OCI-LY7 (cell line): Measurements from ENCODE around the gene DCTPP1. TPM values are rescaled to one million over a fixed set of nuclear protein-coding genes. Genes with fewer than 3 reads are reported as not detected.

Source experiments
- BruUV-seq: library from RNA; stranded (reverse); fragments of 400-500 nt; replicated peaks from 2 replicates; lab custom pipeline; 2021; lab: Mats Ljungman, UMichigan
- CTCF ChIA-PET: fragments of 300-600 bp; sonication (Branson Sonifier 250); formaldehyde crosslinking; loops from one replicate; lab custom pipeline; 2022; ENCODE audit warnings: antibody characterized with exemption; ENCODE audit not compliant: unreplicated experiment; lab: Charles Lee
- POLR2A ChIA-PET: fragments of 300-600 bp; sonication (Branson Sonifier 250); formaldehyde crosslinking; loops from one replicate; lab custom pipeline; 2022; ENCODE audit warnings: antibody characterized with exemption; lab: Charles Lee
- DNase-seq: peaks from one replicate; pipeline ENCODE4 v3.0.0-alpha.2; 2015; ENCODE audit warnings: low spot score
- H2AFZ ChIP-seq: fragments of 200-600 bp; sonication (generic), shearing (Covaris generic); 2 replicates; pipeline ENCODE4 v1.6.1; 2014; ENCODE audit warnings: mild to moderate bottlenecking, antibody characterized with exemption, low read length, moderate library complexity
- H3K27ac ChIP-seq: fragments of 200-600 bp; sonication (generic); 2 replicates; pipeline ENCODE4 v1.5.1; 2014; ENCODE audit warnings: mixed run types, low read depth, mild to moderate bottlenecking, moderate library complexity, low read length, inconsistent platforms; ENCODE audit not compliant: poor library complexity, severe bottlenecking
- H3K36me3 ChIP-seq: fragments of 200-600 bp; sonication (generic); 2 replicates; pipeline ENCODE4 v1.6.1; 2014; ENCODE audit warnings: mild to moderate bottlenecking, antibody characterized with exemption, low read length, moderate library complexity, mixed read lengths; ENCODE audit not compliant: insufficient read depth
- H3K4me1 ChIP-seq: fragments of 200-600 bp; sonication (generic); 2 replicates; pipeline ENCODE4 v1.5.1; 2014; ENCODE audit warnings: mild to moderate bottlenecking, low read length; ENCODE audit not compliant: insufficient read depth, poor library complexity, severe bottlenecking
- H3K4me2 ChIP-seq: fragments of 200-600 bp; sonication (generic); 2 replicates; pipeline ENCODE4 v1.6.1; 2014; ENCODE audit warnings: mild to moderate bottlenecking, low read length
- H3K4me3 ChIP-seq: fragments of 200-600 bp; sonication (generic); 2 replicates; pipeline ENCODE4 v1.5.1; 2014; ENCODE audit warnings: mild to moderate bottlenecking, low read depth, low read length; ENCODE audit not compliant: poor library complexity, severe bottlenecking
- H3K79me2 ChIP-seq: fragments of 200-600 bp; sonication (generic); 2 replicates; pipeline ENCODE4 v1.6.1; 2016; ENCODE audit warnings: low read depth, mild to moderate bottlenecking, low read length, moderate library complexity, mixed read lengths; ENCODE audit not compliant: insufficient read depth
- H3K9me2 ChIP-seq: fragments of 200-600 bp; sonication (generic); 2 replicates; pipeline ENCODE4 v1.6.1; 2016; ENCODE audit warnings: mild to moderate bottlenecking, low read length, mixed read lengths; ENCODE audit not compliant: insufficient read depth
- H3K9me3 ChIP-seq: fragments of 200-600 bp; sonication (generic); 2 replicates; pipeline ENCODE4 v1.6.1; 2014; ENCODE audit warnings: mild to moderate bottlenecking, mixed run types, low read length, mixed read lengths
- H4K20me1 ChIP-seq: fragments of 200-600 bp; sonication (generic); 2 replicates; pipeline ENCODE4 v1.6.1; 2014; ENCODE audit warnings: mild to moderate bottlenecking, antibody characterized with exemption, low read length, moderate library complexity, mixed read lengths; ENCODE audit not compliant: insufficient read depth
- EZH2phosphoT487 ChIP-seq: fragments of 200-600 bp; sonication (generic); IDR thresholded peaks from 2 replicates; pipeline ENCODE4 v1.6.1; 2018; ENCODE audit warnings: low read depth, borderline replicate concordance, mild to moderate bottlenecking, mixed run types, antibody characterized with exemption, low read length, moderate library complexity, mixed read lengths
- intact Hi-C: fragments of 100-400 bp; cut with micrococcal nuclease; formaldehyde crosslinking; loops from one replicate; pipeline ENCODE4 v1.10.0; 2022; ENCODE audit not compliant: unreplicated experiment
- total RNA-seq, 2 experiments: library from RNA; depleted of rRNA in 1 of 2; stranded (reverse); fragments of >200 nt in 1 of 2; shearing (Covaris generic) in 1 of 2; gene quantifications; 2 replicates each; pipeline ENCODE4 v1.2.3, GENCODE V29; 2014 to 2022
- TF ChIP-seq, protein P1 (sequence below): fragments of 200-600 bp; sonication (generic); conservative IDR thresholded peaks from 2 replicates; pipeline ENCODE4 v1.5.1; 2014; ENCODE audit warnings: mild to moderate bottlenecking, antibody characterized with exemption, low read length, moderate library complexity, mixed read lengths

Gene DCTPP1
- total RNA-seq, 2 experiments from 2014 or later = 90.2 to 93.8 TPM

- H3K36me3 ChIP-seq = peaks cover 30% of the 10 kb centered on the region
- no peak overlapping the region for H2AFZ ChIP-seq
- CTCF ChIA-PET = no interaction called here
- H3K9me2 ChIP-seq = no peaks in the 10 kb centered on the region
- BruUV-seq = no TSS peak
- H3K4me1 ChIP-seq = peaks cover 20% of the 10 kb centered on the region
- no peaks in the 10 kb centered on the region for H3K9me3 ChIP-seq
- POLR2A ChIA-PET = interaction anchor here (0.7 to 1.2 kb wide), 3 partner anchors 7 to 46 kb away, joined by 3 to 5 read pairs (median 3); partner anchors contain the start of gene SEPTIN1
- no peak overlapping the region for H3K27ac ChIP-seq
- H3K79me2 ChIP-seq = peaks cover 17% of the 10 kb centered on the region
- H3K4me3 ChIP-seq = no peak overlapping the region
- DNase-seq = no peak
- no peak overlapping the region for H3K4me2 ChIP-seq
- 0 out of 2 replicates have a peak, but pooled peaks cover 5% of the 10 kb centered on the region for H4K20me1 ChIP-seq
- intact Hi-C loops = no loop called here
- TF ChIP-seq EZH2phosphoT487 = no peak
- TF ChIP-seq, protein P1, sequence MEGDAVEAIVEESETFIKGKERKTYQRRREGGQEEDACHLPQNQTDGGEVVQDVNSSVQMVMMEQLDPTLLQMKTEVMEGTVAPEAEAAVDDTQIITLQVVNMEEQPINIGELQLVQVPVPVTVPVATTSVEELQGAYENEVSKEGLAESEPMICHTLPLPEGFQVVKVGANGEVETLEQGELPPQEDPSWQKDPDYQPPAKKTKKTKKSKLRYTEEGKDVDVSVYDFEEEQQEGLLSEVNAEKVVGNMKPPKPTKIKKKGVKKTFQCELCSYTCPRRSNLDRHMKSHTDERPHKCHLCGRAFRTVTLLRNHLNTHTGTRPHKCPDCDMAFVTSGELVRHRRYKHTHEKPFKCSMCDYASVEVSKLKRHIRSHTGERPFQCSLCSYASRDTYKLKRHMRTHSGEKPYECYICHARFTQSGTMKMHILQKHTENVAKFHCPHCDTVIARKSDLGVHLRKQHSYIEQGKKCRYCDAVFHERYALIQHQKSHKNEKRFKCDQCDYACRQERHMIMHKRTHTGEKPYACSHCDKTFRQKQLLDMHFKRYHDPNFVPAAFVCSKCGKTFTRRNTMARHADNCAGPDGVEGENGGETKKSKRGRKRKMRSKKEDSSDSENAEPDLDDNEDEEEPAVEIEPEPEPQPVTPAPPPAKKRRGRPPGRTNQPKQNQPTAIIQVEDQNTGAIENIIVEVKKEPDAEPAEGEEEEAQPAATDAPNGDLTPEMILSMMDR = no peak
Measured at GRCh38 chr16:30398661-30399434, 31.0 kb downstream of the DCTPP1 start.

GRCh38 chr16:30397776-30398660 is 31.8 kb downstream of the DCTPP1 start:
- CTCF ChIA-PET = no interaction called here
- Histone ChIP-seq H3K27ac (no peak overlapping the region), H3K4me3 (no peak overlapping the region), H3K9me3 (no peaks in the 10 kb centered on the region), H4K20me1 (0 out of 2 replicates have a peak, but pooled peaks cover 5% of the 10 kb centered on the region), H3K9me2 (no peaks in the 10 kb centered on the region), H2AFZ (no peak overlapping the region), H3K36me3 (peaks cover 30% of the 10 kb centered on the region), H3K79me2 (peaks cover 17% of the 10 kb centered on the region), H3K4me2 (no peak overlapping the region), H3K4me1 (peaks cover 23% of the 10 kb centered on the region)
- no TSS peak for BruUV-seq
- DNase-seq = no peak
- TF ChIP-seq, protein P1 = no peak
- intact Hi-C loops = no loop called here
- POLR2A ChIA-PET = interaction anchor here (0.6 to 1.0 kb wide), 3 partner anchors 20 to 45 kb away, joined by 3 to 5 read pairs (median 3); no protein-coding TSS in a partner anchor
